GM12875 (cell line): ENCODE data around the gene RGS19.
A peak's percentile ranks its signal among the peaks of the same experiment; 100 is the strongest.

Source experiments
- H3K4me3 ChIP-seq: one replicate; pipeline ENCODE4 v1.5.1; 2011; ENCODE audit warnings: low read depth, low read length, control low read depth
- TF ChIP-seq, protein P1 (sequence below): IDR thresholded peaks from 2 replicates; pipeline ENCODE4 v1.5.1; 2011; ENCODE audit warnings: low read depth, mild to moderate bottlenecking, control low read depth, inconsistent platforms, low read length, moderate library complexity, borderline replicate concordance; ENCODE audit not compliant: insufficient read depth

RGS19 gene

GRCh38 chr20:64067733-64068307, 11.5 kb downstream of the RGS19 start:
- H3K4me3 ChIP-seq = no peak overlapping the region
- TF ChIP-seq, protein P1, sequence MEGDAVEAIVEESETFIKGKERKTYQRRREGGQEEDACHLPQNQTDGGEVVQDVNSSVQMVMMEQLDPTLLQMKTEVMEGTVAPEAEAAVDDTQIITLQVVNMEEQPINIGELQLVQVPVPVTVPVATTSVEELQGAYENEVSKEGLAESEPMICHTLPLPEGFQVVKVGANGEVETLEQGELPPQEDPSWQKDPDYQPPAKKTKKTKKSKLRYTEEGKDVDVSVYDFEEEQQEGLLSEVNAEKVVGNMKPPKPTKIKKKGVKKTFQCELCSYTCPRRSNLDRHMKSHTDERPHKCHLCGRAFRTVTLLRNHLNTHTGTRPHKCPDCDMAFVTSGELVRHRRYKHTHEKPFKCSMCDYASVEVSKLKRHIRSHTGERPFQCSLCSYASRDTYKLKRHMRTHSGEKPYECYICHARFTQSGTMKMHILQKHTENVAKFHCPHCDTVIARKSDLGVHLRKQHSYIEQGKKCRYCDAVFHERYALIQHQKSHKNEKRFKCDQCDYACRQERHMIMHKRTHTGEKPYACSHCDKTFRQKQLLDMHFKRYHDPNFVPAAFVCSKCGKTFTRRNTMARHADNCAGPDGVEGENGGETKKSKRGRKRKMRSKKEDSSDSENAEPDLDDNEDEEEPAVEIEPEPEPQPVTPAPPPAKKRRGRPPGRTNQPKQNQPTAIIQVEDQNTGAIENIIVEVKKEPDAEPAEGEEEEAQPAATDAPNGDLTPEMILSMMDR = no peak

GRCh38 chr20:64067005-64067632, 12.2 kb downstream of the RGS19 start:
- no peak overlapping the region for H3K4me3 ChIP-seq
- TF ChIP-seq, protein P1 = no peak

DNA sequence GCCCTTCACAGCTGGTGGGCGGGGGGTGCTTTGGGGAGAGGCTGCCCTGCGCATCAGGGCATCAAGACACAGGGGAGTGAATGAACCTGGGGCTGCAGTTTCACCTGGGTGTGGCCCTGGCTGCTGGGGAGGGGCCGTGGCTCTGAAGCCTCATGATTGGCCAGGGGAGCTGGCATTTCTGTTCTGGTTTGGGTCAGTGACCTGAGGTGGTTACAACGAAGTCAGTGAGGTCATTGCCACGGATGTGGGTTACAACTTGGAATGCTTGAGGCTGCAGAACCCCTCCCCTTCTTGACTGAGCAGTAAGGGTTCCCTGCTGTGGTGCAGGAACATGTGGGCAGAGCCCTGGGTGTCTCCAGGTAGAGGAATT, 13.4 kb downstream of the RGS19 start:
- no peak overlapping the region for H3K4me3 ChIP-seq
- TF ChIP-seq, protein P1 = no peak

GRCh38 chr20:64065062-64065973, 14.0 kb downstream of the RGS19 start:
- no peak overlapping the region for H3K4me3 ChIP-seq

DNA sequence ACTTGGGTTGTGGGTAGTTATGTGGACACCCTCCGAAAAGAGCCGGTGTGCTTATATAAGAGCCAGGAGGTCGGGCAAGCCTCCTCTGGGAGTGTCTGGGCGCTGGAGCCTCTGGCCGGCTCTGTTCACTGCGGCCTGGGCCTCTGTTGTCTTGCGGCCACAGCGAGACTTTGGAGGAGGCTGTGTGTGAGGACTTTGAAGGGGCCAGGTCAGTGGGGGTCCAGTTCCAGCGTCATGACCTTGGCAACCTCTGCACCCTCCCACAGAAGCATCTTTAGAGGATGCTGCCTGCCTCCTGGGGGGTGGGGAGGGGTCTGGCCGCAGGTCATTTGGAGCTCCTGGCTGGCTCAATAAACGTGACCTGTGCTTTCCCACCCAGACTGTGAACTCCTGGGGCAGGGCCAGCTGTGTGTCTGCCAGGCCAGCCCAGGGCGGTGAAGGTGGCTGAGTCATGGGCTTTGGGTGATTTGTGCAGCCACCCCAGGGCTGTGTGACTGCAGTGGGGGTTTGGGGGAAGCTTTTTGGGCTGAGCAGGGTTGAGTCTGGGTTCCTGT, 15.1 kb downstream of the RGS19 start:
- H3K4me3 ChIP-seq = no peak overlapping the region
- TF ChIP-seq, protein P1 = no peak

More at GRCh38 chr20:64065062-64065973, 14.0 kb downstream of the RGS19 start:
- TF ChIP-seq, protein P1 = no peak

- peak overlapping the region; percentile 70 for H3K4me3 ChIP-seq
- TF ChIP-seq, protein P1 = no peak
These were observed 15.8 kb downstream of the RGS19 start for GRCh38 chr20:64063389-64064144.
